ENCODE data around the gene GZMM. TPM values are rescaled to one million over a fixed set of nuclear protein-coding genes. Genes with fewer than 3 reads are reported as not detected.

GZMM gene
- total and polyA plus RNA-seq, 2 of the 13 experiments (the other 11 are each of a cell fraction or from before 2014, with no cell fraction given): 0.07 TPM; not detected in 1

DNA sequence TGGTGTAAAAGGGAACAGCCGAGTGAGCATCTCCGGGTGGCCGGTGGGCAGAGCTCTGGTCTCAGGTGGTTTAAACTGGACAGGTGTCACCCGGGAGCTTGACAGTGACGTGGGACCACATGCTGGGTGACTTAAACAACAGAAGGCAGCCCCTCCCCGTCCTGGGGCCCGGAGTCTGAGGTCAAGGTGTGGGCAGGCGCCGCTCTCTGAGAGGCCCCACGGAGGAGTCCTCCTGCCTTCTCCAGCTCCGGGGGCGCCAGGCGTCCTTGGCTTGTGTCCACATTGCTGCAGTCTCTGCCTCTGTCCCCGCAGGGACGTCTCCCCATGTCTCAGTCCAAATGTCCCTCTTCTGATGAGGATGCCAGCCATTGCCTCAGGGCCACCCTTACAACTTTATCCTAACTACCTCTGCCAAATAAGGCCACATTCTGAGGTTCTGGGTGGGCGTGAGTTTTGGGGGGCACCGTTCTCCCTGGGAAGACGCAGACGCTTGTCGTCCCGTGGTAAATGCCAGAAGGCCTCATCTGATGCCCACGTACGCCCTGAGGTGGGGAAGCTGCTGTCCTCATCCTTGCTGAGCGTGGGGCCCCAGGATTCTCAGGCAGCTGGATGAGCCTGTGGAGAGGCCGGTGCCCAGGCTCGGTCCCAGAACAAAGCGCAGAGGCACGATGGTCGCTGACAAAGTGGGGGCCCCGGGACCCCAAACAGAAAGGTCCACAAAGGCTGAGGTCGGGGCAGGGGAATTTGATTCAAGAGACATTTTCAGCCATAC, 12.9 kb downstream of the GZMM start (continued):
- TF ChIP-seq ZFX (CRISPR knock-in tag; IDR thresholded peaks at IDR 0.05; ENCODE audit: low read depth): no peak; the same call in 1 of the 2 replicates
- peak; percentile 88 for TF ChIP-seq RARA (CRISPR knock-in tag; IDR thresholded peaks at IDR 0.05)
- no peak for TF ChIP-seq ZNF660 (CRISPR knock-in tag; IDR thresholded peaks at IDR 0.05; ENCODE audit: borderline replicate concordance, low read depth)
- TF ChIP-seq NR2F6 (IDR thresholded peaks at IDR 0.05): no peak
- TF ChIP-seq NR2F6 (CRISPR knock-in tag; IDR thresholded peaks at IDR 0.05): peak; percentile 71; the same call in 1 of the 2 replicates
- TF ChIP-seq ZNF496 (CRISPR knock-in tag; IDR thresholded peaks at IDR 0.05; ENCODE audit: insufficient replicate concordance): no peak
- TF ChIP-seq FOXA3 (CRISPR knock-in tag; IDR thresholded peaks at IDR 0.05): 0 out of 2 replicates have a peak, but pooled peaks have one; percentile 25
- no peak for TF ChIP-seq ZNF782 (CRISPR knock-in tag; IDR thresholded peaks at IDR 0.05; ENCODE audit: borderline replicate concordance)
- TF ChIP-seq, protein P1, sequence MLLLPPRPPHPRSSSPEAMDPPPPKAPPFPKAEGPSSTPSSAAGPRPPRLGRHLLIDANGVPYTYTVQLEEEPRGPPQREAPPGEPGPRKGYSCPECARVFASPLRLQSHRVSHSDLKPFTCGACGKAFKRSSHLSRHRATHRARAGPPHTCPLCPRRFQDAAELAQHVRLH (CRISPR knock-in tag; IDR thresholded peaks at IDR 0.05; ENCODE audit: borderline replicate concordance, low read depth): no peak
- peak; percentile 25; the same call in 1 of the 2 replicates for TF ChIP-seq ZBTB38 (CRISPR knock-in tag; IDR thresholded peaks at IDR 0.05)
- TF ChIP-seq, protein P2, sequence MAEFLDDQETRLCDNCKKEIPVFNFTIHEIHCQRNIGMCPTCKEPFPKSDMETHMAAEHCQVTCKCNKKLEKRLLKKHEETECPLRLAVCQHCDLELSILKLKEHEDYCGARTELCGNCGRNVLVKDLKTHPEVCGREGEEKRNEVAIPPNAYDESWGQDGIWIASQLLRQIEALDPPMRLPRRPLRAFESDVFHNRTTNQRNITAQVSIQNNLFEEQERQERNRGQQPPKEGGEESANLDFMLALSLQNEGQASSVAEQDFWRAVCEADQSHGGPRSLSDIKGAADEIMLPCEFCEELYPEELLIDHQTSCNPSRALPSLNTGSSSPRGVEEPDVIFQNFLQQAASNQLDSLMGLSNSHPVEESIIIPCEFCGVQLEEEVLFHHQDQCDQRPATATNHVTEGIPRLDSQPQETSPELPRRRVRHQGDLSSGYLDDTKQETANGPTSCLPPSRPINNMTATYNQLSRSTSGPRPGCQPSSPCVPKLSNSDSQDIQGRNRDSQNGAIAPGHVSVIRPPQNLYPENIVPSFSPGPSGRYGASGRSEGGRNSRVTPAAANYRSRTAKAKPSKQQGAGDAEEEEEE (CRISPR knock-in tag; IDR thresholded peaks at IDR 0.05; ENCODE audit: borderline replicate concordance): 0 out of 2 replicates have a peak, but pooled peaks have one; percentile 4
- TF ChIP-seq, protein P3, sequence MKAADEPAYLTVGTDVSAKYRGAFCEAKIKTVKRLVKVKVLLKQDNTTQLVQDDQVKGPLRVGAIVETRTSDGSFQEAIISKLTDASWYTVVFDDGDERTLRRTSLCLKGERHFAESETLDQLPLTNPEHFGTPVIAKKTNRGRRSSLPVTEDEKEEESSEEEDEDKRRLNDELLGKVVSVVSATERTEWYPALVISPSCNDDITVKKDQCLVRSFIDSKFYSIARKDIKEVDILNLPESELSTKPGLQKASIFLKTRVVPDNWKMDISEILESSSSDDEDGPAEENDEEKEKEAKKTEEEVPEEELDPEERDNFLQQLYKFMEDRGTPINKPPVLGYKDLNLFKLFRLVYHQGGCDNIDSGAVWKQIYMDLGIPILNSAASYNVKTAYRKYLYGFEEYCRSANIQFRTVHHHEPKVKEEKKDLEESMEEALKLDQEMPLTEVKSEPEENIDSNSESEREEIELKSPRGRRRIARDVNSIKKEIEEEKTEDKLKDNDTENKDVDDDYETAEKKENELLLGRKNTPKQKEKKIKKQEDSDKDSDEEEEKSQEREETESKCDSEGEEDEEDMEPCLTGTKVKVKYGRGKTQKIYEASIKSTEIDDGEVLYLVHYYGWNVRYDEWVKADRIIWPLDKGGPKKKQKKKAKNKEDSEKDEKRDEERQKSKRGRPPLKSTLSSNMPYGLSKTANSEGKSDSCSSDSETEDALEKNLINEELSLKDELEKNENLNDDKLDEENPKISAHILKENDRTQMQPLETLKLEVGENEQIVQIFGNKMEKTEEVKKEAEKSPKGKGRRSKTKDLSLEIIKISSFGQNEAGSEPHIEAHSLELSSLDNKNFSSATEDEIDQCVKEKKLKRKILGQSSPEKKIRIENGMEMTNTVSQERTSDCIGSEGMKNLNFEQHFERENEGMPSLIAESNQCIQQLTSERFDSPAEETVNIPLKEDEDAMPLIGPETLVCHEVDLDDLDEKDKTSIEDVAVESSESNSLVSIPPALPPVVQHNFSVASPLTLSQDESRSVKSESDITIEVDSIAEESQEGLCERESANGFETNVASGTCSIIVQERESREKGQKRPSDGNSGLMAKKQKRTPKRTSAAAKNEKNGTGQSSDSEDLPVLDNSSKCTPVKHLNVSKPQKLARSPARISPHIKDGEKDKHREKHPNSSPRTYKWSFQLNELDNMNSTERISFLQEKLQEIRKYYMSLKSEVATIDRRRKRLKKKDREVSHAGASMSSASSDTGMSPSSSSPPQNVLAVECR (CRISPR knock-in tag; IDR thresholded peaks at IDR 0.05; ENCODE audit: borderline replicate concordance): peak; percentile 46
- 0 out of 2 replicates have a peak, but pooled peaks have one; percentile 28 for TF ChIP-seq SP4 (CRISPR knock-in tag; IDR thresholded peaks at IDR 0.05)
- TF ChIP-seq SP1 (IDR thresholded peaks at IDR 0.05): no peak
- TF ChIP-seq SP1 (CRISPR knock-in tag; IDR thresholded peaks at IDR 0.05): no peak
- TF ChIP-seq, protein P4, sequence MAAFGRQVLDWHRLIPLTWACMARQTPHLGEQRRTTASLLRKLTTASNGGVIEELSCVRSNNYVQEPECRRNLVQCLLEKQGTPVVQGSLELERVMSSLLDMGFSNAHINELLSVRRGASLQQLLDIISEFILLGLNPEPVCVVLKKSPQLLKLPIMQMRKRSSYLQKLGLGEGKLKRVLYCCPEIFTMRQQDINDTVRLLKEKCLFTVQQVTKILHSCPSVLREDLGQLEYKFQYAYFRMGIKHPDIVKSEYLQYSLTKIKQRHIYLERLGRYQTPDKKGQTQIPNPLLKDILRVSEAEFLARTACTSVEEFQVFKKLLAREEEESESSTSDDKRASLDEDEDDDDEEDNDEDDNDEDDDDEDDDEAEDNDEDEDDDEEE (CRISPR knock-in tag; IDR thresholded peaks at IDR 0.05): no peak
- TF ChIP-seq TBP (CRISPR knock-in tag; IDR thresholded peaks at IDR 0.05): no peak
- TF ChIP-seq SOX13 (IDR thresholded peaks at IDR 0.05): no peak
- 0 out of 4 replicates have a peak, but pooled peaks of 1 of the 2 experiments have one; percentile 16 for TF ChIP-seq SOX13 (CRISPR knock-in tag; conservative IDR thresholded peaks at IDR 0.05 in 1 of 2, IDR thresholded peaks at IDR 0.05 in 1 of 2)
- 0 out of 2 replicates have a peak, but pooled peaks have one; percentile 41 for TF ChIP-seq ZNF607 (CRISPR knock-in tag; IDR thresholded peaks at IDR 0.05; ENCODE audit: borderline replicate concordance)
- TF ChIP-seq GABPB1 (CRISPR knock-in tag; IDR thresholded peaks at IDR 0.05): peak; percentile 16; the same call in 1 of the 2 replicates
- no peak for TF ChIP-seq PRMT3 (CRISPR knock-in tag; IDR thresholded peaks at IDR 0.05; ENCODE audit: borderline replicate concordance, low read depth)
- peak; percentile 25; the same call in 1 of the 2 replicates for TF ChIP-seq MED1 (CRISPR knock-in tag; IDR thresholded peaks at IDR 0.05)

All from HepG2 (cell line).